Middle frontal gyrus (tissue), 1 donor: ENCODE results near the gene NAB1.
A peak's percentile ranks its signal among the peaks of the same experiment; 100 is the strongest.
"Not testable (repeated sequence)": the region's sequence is repeated elsewhere in the genome, so short reads cannot be mapped to it uniquely, and the experiment has no call there.

Experiments
- DNase-seq: peaks from one replicate; pipeline ENCODE4 v3.0.0-alpha.2; 2015; ENCODE audit warnings: low spot score; ENCODE audit errors: extremely low spot score

NAB1 gene, protein sequence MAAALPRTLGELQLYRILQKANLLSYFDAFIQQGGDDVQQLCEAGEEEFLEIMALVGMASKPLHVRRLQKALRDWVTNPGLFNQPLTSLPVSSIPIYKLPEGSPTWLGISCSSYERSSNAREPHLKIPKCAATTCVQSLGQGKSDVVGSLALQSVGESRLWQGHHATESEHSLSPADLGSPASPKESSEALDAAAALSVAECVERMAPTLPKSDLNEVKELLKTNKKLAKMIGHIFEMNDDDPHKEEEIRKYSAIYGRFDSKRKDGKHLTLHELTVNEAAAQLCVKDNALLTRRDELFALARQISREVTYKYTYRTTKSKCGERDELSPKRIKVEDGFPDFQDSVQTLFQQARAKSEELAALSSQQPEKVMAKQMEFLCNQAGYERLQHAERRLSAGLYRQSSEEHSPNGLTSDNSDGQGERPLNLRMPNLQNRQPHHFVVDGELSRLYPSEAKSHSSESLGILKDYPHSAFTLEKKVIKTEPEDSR

DNA sequence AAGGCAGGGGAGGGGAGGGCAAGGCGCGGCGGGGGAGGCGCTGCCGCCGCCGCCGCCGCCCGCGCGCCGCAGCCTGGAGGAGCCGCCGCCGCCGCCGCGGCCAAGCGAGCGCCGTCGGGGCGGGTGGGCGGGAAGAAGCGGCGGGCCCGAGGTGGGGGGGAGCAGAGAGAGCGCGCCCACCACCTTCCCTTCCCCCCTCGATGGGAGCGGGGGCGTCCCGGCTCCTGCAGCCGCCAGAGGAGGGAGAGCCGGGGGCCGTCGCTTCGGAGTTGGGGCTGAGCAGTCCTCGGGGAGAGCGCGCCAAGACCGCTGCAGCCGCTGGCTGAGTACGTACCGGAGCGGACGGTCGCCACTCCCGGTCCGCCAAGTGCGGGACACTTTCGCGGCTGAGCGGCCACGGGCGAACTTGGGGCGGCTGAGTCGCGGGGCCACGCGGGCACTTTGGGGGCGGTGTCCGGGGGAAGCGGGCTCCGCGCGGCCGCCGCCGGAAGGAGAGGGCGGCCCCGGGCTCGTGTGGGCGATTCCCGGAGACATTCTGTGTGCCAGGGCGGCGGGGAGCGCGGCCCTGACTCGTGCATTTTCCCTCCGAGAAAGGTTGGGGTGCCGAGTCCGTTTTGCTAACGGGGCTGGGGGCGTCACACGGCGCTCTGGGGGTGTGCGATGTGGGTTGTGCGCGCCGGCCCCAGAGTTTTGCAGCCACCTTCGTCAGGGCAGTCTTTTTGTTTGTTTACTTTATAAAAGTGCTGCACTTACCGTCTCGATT, at the start of gene NAB1:
TSS of gene NAB1 (plus strand) at position 49 of the 763 bp plus-strand sequence. CDS start 10,094 bp downstream, outside the sequence.
- DNase-seq, result no peak

DNA sequence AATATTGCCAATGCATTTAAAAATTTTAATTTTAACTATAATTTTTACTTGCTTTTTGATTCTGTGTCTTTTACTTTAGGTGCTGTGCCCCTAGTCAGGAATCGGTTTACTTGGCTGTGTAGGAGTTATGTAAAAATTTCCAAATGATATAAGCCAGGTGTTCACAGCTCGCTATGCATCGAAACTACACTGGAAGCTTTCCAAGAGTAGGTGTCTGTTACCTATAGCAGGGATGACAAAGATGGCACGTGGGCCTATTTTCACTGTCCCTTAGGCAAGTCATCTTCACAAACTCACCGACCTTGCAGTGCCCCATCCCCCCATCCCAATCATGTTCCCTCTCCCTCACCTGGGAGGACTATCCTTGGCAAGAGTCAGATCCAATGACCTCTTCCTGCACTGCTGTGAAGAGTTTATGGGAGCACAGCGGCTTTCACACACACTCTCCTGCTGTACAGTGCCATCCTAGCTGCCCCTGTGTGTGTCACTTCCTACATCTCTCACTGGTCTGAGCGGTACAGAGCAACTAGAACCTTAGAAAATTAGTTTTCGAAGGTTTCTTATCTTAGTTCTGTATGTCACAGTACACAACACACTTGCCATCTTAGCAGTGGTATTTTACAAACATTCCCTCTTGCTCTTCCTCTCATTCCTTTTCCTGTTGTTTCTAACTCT, 49.2 kb upstream of the NAB1 start:
- no peak for DNase-seq

DNA sequence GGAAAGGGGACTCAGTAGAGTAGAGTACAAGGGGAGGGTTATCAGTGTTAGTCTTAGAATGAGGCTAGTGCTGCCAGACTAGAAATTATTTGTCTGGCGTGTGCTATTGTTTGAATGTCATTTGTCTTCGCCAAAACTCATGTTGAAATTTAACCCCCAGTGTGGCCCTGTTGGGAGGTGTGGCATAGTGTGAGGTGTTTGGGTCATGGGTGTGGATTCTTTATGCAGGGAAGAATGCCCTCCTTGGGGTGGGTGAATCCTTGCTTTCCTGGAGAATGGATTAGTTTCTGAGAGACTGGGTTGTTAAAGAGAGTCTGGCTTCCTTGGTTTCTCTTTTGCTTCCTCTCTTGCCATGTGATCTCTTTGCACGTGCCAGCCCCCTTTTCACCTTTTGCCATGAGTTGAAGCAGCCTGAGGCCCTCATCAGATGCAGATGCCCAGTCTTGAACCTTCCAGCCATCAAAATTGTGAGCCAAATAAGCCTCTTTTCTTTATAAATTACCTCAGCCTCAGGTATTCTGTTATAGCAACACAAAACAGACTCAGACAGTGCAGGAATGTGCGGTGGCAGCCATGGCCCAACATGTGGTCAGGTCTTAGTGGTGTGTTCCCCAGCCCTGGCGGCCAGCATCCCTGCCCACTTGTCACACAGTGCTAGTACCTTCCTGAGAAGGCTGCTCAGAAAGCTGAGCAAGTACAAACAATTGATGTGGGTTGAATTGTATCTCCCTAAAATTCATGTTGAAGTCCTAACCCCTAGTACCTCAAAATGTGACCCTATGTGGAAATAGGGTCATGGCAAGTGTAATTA, 48.4 kb upstream of the NAB1 start:
- no peak for DNase-seq

DNA sequence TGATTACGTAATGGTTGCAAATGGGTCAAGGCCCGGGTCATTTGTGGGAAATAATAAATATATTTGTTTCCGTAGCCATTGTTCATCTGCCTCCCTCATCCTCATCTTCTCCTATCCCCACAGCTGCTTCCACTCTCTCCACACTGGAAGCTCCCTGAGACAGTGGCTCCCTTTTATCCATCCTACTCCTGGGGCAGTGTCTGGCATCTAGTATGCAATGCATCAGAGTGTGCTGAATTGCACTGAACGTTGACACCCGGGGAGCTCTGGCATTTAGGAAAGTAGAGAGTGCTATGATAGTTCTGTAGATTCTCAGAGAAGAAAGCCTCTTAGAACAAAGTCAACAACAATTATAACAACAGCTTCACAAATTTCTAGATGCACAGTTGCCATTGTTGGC, 45.5 kb upstream of the NAB1 start:
- DNase-seq, result peak; percentile 42

DNA sequence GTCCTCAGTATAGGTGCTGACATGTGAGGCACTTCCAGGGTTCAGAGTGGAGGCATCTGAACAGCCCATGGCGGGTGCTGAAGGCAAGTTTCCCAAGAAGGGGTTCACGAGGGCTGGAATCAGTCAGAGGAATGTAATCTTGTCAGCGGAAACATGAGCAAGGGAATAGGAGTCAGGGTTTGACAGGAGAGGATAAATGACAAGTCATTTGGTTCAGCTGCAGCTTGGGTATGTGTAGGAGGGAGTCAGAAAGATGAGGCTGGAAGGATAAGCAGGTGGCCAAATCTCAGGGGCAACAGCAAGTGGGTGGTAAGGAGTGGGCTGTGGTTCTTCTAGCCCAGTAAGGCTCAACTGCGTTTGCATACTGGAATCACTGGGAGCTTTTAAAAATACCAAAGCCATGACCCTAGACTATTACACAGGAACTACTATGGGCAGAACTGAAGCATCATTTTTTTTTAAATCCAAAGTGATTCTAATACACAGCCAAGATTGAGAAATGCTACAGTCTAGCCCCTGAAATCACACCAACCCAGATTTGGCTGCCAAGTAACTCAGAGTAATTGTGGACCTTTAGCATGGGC, 41.8 kb upstream of the NAB1 start:
- no peak for DNase-seq

DNA sequence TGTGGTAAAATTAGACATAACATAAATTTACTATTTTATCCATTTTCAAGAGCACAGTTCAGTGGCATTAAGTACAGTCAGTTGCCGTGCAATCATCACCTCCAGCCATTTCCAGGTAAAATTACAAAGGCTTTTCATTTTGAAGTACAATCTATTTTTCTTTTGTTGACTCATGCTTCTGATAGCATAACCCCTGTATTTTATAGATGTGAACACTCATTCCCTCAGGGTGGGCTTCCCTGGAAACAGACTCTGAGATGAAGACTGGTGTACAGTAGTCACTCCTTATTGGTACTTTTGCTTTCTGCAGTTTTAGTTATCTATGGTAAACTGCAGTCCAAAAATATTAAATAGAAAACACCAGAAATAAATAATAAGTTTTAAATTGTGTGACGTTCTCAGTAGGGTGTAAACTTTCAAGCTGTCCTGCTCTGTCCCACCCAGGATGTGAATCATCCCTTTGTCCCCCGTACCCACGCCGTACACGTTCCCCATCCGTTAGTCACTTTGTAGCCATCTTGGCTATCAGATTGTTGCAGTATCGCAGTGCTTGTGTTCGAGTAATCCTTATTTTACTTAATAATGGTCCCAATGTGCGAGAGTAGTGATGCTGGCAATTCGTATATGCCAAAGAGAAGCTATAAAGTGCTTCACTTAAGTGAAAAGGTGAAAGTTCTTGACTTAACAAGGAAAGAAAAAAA, 41.1 kb upstream of the NAB1 start:
- no peak for DNase-seq

DNA sequence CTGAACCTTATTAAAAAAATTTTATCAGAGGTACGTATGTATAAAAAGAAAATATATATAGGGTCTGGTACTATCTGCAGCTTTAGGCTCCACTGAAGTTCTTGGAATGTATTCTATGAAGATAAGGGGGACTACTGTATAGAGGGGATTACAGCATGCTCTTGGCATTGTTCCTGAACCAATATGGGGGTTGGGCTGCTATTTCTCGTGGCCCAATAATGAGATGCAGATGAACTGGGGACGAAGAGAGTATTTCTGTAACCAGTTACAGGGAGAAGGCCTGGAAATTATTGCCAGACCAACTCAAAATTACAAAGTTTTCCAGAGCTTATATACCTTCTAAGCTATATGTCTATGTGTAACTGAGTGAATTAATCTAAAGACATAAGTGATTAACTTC, 40.0 kb upstream of the NAB1 start:
- DNase-seq, result not testable (repeated sequence)

DNA sequence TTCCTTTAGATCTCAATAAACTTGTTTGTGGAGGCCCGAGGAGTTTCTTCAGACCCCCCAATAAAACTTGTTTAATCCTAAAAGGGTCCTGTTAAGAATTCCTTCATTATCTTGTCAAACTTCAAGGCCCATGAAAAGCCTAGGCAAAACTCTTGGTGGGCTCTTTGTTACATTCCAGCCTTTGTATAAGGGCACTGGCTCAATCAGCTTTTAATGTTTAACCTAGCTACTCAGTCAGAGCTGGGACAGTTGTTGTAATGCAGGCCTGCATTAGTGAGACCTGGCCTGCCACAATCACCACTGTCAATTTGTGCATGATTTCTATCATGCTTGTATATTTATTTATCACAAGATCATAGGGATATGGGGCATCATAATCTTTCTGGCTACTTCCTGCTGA, 39.5 kb upstream of the NAB1 start:
- not testable (repeated sequence) for DNase-seq

DNA sequence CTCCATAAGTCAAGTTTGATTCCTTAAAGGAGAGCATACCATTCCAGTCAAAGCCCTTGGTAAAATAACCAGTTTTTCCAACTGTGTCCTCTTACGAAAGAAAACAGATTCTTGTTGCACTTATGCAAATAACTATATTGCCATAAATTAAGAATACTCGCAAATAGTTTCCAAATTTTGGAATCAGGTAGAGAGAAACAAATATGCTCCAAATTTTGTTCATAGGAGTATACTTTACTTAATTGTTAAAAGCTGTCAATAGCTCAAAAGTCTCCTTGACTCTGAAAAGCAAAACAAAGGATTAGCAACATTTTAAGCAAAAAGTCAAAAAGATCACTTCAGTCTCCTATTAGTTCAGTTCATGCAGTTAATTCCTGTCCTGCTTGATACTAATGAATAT, 38.4 kb upstream of the NAB1 start:
- not testable (repeated sequence) for DNase-seq

DNA sequence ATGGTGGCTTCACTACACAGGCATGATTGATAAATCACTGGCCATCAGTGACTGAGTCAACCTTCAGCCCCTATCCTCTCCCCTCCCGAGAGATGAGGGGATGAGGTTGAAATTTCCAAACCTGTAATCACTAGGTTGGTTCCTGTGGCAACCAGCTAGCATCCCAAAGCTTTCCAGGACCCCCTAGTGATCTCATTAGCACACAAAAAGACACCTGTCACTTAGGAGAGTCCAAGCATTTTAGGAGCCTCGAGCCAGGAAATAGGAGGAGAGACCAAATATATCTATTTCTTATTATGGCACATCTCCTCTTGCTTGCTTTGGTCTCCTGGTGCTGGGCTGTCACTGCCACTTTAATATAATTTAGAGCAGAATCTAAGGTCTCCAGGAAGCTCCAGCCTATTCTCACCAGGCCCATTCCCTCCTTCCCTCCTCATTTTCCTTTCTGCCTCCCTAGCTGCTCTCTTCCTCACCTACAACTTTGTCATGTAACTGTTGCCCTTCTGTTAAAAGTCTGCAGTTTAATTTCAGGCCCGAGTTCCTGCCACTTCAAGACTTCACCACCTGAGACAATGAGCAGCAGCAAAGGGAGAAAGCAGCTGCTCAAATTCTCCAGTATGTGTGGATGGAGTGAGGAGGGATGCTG, 33.2 kb upstream of the NAB1 start:
- no peak for DNase-seq

DNA sequence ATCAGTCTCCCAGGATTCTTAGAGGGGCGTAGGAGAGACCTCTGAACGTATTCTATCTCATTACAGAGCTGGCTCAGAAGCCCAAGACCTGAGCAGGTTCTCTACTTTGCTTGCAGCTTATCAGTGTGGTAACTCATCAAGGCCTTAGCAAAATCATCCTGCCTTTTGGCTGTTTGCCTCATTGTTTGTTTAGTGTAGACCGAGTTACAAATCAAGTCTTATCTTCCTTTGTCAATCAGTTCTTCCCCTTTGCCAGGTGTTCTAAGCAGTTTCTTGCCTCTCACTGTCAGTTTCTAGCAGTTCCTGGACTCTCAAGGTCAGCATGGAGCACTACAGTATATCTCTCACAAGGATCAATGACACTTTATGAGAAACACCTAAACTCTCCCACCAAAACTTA, 30.9 kb upstream of the NAB1 start:
- no peak for DNase-seq

DNA sequence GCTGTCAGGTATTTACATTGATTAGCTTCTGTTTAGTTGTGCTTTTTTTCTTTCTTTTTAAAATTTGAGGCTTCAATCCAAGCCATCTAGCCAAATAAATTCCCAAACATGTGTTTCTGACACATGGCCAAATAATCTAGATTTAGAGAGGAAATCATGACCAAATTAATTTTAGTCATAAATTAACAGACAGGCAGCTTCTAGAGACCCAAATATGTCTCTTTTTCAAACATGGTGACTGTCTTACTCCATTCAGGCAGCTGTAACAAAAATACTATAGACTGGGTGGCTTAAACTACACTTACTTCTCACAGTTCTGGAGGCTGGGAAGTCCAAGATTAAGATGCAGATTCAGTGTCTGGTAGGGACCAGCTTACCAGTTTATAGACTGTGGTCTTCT, 23.2 kb upstream of the NAB1 start:
- no peak for DNase-seq

DNA sequence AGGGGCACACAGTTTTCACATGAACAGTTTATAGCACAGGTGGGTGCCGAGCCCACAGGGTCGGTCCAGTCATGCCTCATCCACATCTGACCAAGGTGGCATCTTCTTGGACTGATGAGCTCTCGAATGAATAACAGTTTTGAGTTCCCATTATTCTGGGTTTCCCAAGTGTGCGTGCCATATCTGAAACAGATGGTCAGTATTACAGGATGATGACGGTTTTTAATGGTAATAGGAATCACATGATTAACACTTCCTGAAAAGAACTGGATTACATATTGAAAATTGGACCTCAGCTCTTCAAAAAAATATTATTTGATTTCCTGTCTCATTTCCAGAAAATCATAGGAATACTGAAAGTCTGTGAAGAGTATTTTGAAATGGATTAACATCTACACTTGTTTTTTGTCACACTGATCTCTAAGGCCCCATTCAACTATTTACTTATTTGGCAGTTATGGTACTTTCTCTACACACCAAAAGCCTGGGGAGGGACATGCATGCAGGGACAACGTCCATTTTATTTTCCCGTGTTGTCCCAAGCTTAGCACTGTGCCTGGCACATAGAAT, 22.2 kb upstream of the NAB1 start:
- DNase-seq, result no peak

DNA sequence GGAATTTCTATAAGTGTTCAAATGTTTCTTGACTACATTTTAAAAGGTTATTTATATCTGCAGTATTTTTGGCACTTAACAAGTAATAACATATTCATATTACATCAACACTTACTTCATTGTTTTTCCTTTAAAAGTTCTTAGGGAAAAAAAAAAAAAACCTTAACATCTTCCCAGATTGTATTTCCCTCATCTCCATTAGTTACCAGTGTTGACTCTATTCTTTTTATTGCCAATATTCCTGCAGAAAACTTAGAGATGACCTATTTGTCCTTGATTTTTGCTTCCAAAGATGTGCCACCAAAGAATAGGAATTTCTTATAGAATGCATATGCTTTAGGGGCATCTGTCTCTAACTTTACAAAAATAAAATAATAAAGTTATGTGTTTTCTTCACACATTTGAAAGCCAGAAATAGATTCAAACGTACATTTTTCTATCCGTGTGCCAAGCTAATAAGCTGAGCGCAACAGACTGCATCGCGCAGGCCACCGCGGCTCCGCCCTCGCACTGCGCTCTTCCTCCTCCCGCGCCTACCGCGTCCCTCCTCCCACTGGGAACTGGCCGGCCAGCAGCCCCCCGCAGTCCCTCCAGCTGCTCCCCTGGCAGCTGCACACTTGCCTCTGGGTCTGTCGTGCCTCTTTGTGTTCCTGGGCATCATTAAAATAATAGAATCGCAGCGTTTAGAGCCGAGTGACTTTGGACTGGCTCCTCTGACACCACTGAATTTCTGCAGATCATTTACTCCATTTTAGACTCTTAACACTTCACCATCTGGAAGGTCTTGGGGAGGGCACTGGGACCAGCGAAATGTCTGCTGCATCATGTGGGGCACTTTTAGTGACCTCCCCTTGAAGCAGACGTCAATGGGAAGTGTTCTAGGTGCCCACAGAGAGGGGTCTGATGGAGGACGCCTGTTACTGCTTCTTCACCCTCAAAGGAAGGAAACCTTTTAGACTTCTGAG, 21.2 kb upstream of the NAB1 start:
- DNase-seq, result no peak

DNA sequence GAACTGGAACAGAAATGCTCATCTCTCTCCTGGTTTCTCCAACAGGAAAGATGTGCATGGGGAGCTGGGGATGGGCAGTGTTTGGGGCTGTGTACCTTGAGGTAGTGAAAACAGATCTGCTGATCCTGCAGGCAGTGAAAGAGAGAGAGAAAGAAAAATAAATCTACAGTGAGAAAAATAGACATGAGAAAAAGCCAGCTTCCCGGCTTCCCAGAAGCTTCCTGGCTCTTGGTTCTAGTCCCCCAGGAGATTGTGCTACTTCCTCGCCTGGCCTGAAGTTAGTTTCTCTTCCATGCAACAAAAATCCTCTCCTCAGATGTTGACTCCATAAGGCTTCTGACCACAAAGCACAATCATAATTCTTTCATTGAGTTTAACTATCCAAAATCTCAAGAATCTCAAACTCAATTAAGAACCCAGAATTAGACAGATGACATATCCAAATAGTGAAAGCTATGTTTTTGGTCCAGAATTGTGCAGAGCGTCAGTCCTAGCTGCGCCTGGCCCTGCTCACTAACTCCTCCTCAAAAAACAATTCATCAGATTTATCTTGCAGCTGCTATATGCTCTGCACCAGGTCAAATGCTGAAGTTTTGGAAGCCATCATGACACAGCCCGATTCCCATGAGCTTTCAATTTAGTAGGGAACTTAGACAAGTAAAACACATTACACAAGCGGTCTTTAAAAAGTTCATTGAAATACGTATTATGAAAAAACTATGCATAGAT, 20.1 kb upstream of the NAB1 start:
- no peak for DNase-seq

DNA sequence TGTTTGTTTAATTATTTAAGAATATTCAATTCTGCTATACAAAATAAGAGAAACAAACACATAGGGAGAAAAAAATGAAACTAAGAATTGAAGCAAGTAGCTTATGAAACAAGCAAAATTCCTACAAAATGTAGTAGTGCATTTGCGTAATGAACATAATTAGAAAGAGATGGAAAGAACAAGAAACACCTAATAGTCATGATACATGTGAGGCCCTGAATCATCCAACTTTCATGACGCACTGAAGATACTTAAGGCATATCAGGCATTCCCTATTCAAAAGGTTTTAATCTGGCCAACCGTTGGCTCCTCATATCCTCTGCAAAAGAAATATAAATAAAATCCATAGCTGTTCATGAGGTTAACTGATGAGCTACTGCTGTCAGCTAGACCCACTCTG, 14.5 kb upstream of the NAB1 start:
- DNase-seq, result no peak

DNA sequence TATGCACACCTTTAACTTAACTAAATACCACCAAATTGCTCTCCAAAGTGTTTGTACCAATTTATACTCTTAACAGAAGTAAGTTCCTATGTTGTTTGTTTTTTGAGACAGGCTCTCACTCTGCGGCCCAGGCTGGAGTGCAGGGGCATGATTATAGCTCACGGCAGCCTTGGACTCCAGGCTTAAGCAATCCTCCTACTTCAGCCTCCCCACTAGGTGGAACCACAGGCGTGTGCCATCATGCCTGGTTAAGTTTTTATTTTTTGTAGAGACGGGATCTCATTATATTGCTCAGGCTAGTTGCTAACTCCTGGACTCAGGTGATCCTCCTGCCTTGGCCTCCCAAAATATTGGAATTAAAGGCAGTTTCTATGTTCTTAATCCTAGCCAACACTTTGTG, 13.1 kb upstream of the NAB1 start:
- DNase-seq, result no peak
